ENCODE data around the gene ZP1.

The ZP1 gene

DNA sequence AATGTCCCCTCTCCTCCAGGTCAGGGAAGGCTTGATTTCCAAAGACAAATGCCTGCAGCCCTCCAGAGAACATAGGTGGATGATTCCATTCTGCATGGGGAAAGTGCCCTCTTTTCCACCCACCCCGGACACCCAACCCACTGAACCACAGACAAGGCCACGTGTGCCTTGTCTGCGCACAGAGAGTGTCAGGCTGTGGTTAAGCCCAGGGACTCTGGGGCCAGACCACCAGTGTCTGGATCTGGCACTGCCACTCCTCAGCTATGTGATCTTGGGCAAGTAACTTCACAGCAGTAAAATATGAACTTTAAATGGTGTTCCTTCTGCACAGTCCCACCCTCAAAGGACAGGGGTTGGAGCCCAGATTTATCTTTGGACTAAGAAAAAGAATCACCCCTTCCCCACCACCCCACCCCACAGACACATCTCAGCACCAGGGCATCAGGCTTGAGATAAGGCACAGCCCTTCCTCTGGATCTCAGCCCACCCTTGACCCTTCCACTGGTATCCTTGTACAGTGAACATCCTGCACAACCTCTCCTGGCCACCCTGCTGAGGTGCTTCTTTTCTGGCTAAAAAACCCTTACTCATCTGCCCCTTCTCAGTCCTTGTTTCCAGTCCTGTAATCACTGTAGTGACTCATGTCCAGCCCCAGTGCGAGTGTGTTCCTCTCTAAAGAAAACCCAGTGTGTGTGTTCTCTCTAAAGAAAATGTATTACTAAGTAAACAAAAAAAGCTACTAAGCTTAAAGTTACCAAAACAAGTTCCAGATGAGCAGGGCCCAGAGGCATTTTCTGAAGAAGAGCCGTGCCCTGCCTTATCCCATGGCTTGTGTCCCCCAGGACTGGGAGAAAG lies 9.7 kb upstream of the ZP1 start:
- no peaks in the 10 kb centered on the region for H3K27me3 ChIP-seq (ENCODE audit: control insufficient read depth, insufficient read depth, low read length)
- H3K9me3 ChIP-seq (replicated peaks; ENCODE audit: low read length): no peaks in the 10 kb centered on the region
- no peak overlapping the region for H3K4me3 ChIP-seq (ENCODE audit: low read length)
- no peak overlapping the region for H3K4me2 ChIP-seq (ENCODE audit: low read length)
- peaks cover 19% of the 10 kb centered on the region for H3K4me1 ChIP-seq (ENCODE audit: control insufficient read depth, insufficient read depth, low read length)
- no peaks in the 10 kb centered on the region for H3K36me3 ChIP-seq (ENCODE audit: insufficient read depth, low read length)
- no peak overlapping the region for H3K9ac ChIP-seq (ENCODE audit: low read depth, low read length)

- Histone ChIP-seq H3K36me3 (ENCODE audit: insufficient read depth, low read length) (no peaks in the 10 kb centered on the region), H3K4me3 (ENCODE audit: low read length) (no peak overlapping the region), H3K9me3 (replicated peaks; ENCODE audit: low read length) (no peaks in the 10 kb centered on the region), H3K9ac (ENCODE audit: low read depth, low read length) (no peak overlapping the region), H3K4me1 (ENCODE audit: control insufficient read depth, insufficient read depth, low read length) (peaks cover 19% of the 10 kb centered on the region), H3K27me3 (ENCODE audit: control insufficient read depth, insufficient read depth, low read length) (no peaks in the 10 kb centered on the region), H3K4me2 (ENCODE audit: low read length) (no peak overlapping the region)
Measured at GRCh38 chr11:60858236-60858635, 9.1 kb upstream of the ZP1 start.

- Histone ChIP-seq H3K4me1 (ENCODE audit: control insufficient read depth, insufficient read depth, low read length) (peaks cover 19% of the 10 kb centered on the region), H3K9me3 (replicated peaks; ENCODE audit: low read length) (no peaks in the 10 kb centered on the region), H3K4me3 (ENCODE audit: low read length) (no peak overlapping the region), H3K4me2 (ENCODE audit: low read length) (no peak overlapping the region), H3K27me3 (ENCODE audit: control insufficient read depth, insufficient read depth, low read length) (peaks cover 4% of the 10 kb centered on the region), H3K36me3 (ENCODE audit: insufficient read depth, low read length) (no peaks in the 10 kb centered on the region), H3K9ac (ENCODE audit: low read depth, low read length) (no peak overlapping the region)
Measured at GRCh38 chr11:60858731-60859464, 8.4 kb upstream of the ZP1 start.

DNA sequence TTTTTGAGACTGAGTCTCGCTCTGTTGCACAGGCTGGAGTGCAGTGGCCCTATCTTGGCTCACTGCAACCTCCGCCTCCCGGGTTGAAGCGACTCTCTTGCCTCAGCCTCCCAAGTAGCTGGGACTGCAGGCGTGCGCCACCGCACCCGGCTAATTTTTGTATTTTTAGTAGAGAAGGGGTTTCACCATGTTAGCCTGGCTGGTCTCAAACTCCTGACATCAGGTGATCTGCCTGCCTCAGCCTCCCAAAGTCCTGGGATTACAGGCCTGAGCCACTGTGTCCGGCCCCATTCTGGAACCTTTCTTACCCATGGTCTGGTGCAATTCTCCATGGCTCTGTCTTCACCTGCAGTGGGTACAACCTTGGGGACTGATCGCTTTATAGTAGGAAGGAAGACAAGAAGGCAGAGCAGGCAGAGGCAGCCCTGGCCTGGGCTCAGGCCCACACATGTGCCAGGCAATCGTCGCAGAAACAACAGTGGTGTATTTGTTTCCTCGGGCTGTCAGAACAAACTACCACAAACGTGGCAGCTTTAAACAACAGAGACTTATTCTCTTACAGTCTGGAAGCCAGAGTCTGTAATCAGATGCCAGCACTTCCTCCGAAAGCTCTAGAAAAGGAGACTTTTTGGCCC lies 7.6 kb upstream of the ZP1 start:
- peaks cover 6% of the 10 kb centered on the region for H3K27me3 ChIP-seq (ENCODE audit: control insufficient read depth, insufficient read depth, low read length)
- H3K4me2 ChIP-seq (ENCODE audit: low read length): no peak overlapping the region
- no peak overlapping the region for H3K4me3 ChIP-seq (ENCODE audit: low read length)
- H3K36me3 ChIP-seq (ENCODE audit: insufficient read depth, low read length): no peaks in the 10 kb centered on the region
- peaks cover 19% of the 10 kb centered on the region for H3K4me1 ChIP-seq (ENCODE audit: control insufficient read depth, insufficient read depth, low read length)
- H3K9ac ChIP-seq (ENCODE audit: low read depth, low read length): no peak overlapping the region
- H3K9me3 ChIP-seq (replicated peaks; ENCODE audit: low read length): no peaks in the 10 kb centered on the region

DNA sequence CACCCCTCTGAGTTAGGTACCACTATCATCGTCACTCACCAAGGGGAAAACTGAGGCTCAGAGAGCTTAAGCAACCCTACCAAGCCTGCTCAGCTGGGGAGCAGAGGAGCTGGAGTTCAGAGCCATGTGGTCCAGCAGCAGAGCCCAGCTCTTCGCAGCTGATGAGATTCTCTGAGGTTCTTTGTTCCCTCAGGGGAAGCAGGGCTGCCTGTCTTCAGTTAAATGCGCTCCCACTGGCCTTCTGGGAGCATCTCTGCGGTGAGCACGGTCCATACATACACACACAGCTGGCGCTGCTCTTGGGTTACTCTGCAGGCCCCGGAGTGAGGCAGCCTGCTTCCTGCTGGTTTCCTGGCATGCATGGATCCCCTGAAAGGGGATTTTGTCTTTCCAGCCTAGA lies 6.4 kb upstream of the ZP1 start:
- H3K36me3 ChIP-seq (ENCODE audit: insufficient read depth, low read length): no peaks in the 10 kb centered on the region
- no peaks in the 10 kb centered on the region for H3K9me3 ChIP-seq (replicated peaks; ENCODE audit: low read length)
- no peak overlapping the region for H3K9ac ChIP-seq (ENCODE audit: low read depth, low read length)
- peaks cover 15% of the 10 kb centered on the region for H3K4me1 ChIP-seq (ENCODE audit: control insufficient read depth, insufficient read depth, low read length)
- peaks cover 10% of the 10 kb centered on the region for H3K27me3 ChIP-seq (ENCODE audit: control insufficient read depth, insufficient read depth, low read length)
- no peak overlapping the region for H3K4me3 ChIP-seq (ENCODE audit: low read length)
- no peak overlapping the region for H3K4me2 ChIP-seq (ENCODE audit: low read length)

- Histone ChIP-seq H3K9ac (ENCODE audit: low read depth, low read length) (no peak overlapping the region), H3K9me3 (replicated peaks; ENCODE audit: low read length) (no peaks in the 10 kb centered on the region), H3K4me3 (ENCODE audit: low read length) (no peak overlapping the region), H3K27me3 (ENCODE audit: control insufficient read depth, insufficient read depth, low read length) (peaks cover 10% of the 10 kb centered on the region), H3K4me2 (ENCODE audit: low read length) (no peak overlapping the region), H3K36me3 (ENCODE audit: insufficient read depth, low read length) (no peaks in the 10 kb centered on the region), H3K4me1 (ENCODE audit: control insufficient read depth, insufficient read depth, low read length) (peaks cover 21% of the 10 kb centered on the region)
Measured at GRCh38 chr11:60862171-60862570, 5.2 kb upstream of the ZP1 start.

DNA sequence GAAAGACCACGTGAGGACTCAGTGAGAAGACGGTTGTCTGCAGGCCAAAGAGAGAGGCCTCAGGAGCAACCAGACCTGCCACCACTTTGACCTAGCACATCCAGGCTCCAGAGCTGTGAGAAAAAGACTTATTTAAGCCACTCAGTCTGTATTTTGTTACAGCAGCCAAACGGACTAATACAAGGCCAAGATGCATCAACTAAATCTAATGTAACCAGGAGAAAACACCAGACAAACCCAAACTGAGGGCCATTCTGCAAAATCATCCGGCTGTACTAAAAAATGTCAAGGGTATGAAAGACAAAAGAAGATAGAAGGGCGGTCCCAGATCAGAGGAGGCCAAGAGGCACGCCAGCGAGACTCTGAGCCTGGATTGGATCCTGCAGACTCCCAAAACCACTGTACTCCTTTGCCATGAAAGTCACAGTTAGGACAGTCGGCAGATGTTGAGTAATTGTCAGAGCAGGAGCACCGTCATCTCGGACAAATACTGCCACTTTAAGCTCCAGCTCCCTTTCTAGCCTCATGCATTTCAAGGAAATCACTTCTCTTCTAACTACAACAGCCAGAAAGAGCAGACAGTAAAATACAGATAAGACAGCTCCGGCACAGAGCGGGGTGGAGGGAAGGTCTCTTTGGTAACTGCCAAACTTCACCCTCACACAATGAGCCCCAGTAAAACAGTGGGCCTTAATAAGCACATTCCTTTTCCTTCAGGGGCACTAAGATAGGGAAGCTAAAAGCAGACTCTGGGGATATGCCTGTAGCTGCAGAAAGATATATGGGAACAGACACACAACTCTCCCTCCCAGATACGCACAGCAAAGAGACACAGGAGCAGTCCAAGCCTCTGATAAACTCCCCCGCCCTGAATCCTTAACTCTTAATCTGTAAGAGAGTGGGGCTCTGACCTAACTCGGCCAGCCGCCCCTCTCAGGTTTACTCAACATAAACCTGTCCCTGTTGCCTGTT lies 3.5 kb upstream of the ZP1 start:
- Histone ChIP-seq H3K36me3 (ENCODE audit: insufficient read depth, low read length) (no peaks in the 10 kb centered on the region), H3K4me3 (ENCODE audit: low read length) (no peak overlapping the region), H3K9me3 (replicated peaks; ENCODE audit: low read length) (no peaks in the 10 kb centered on the region), H3K4me2 (ENCODE audit: low read length) (no peak overlapping the region), H3K27me3 (ENCODE audit: control insufficient read depth, insufficient read depth, low read length) (peaks cover 10% of the 10 kb centered on the region), H3K9ac (ENCODE audit: low read depth, low read length) (no peak overlapping the region), H3K4me1 (ENCODE audit: control insufficient read depth, insufficient read depth, low read length) (peaks cover 7% of the 10 kb centered on the region)

DNA sequence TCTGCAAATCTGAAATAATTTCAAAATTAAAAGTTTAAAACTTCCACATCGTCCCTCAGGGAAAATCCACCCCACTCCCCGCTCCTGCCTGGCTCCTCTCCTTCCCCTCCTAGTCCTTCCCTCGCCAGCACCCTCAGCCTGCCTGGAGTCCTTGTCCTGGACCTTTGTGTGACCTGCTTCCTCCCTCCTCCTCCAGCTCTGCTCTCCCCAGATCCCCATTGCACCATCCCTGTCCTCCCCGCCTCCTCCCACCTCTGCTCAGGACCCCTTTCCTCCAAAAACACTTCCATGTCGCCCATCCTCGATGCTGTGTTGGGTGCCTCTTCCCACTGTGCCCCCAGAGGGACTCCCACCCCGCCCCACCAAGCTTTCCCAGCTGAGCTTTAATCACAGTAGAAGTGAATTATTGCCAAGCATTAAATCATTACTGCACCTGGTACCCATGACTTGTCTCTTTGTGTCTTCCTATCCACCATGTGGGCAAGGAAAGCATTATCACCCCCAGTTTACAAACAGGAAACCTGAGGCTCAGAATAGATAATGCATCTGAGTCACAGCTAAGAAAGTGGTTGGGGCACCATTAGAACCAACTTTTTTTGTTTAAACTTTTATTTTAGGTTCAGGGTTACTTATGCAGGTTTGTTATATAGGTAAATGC lies 2.4 kb upstream of the ZP1 start:
- Histone ChIP-seq H3K4me3 (ENCODE audit: low read length) (no peak overlapping the region), H3K27me3 (ENCODE audit: control insufficient read depth, insufficient read depth, low read length) (peaks cover 10% of the 10 kb centered on the region), H3K9ac (ENCODE audit: low read depth, low read length) (no peak overlapping the region), H3K4me1 (ENCODE audit: control insufficient read depth, insufficient read depth, low read length) (peaks cover 6% of the 10 kb centered on the region), H3K9me3 (replicated peaks; ENCODE audit: low read length) (no peaks in the 10 kb centered on the region), H3K36me3 (ENCODE audit: insufficient read depth, low read length) (no peaks in the 10 kb centered on the region), H3K4me2 (ENCODE audit: low read length) (no peak overlapping the region)

DNA sequence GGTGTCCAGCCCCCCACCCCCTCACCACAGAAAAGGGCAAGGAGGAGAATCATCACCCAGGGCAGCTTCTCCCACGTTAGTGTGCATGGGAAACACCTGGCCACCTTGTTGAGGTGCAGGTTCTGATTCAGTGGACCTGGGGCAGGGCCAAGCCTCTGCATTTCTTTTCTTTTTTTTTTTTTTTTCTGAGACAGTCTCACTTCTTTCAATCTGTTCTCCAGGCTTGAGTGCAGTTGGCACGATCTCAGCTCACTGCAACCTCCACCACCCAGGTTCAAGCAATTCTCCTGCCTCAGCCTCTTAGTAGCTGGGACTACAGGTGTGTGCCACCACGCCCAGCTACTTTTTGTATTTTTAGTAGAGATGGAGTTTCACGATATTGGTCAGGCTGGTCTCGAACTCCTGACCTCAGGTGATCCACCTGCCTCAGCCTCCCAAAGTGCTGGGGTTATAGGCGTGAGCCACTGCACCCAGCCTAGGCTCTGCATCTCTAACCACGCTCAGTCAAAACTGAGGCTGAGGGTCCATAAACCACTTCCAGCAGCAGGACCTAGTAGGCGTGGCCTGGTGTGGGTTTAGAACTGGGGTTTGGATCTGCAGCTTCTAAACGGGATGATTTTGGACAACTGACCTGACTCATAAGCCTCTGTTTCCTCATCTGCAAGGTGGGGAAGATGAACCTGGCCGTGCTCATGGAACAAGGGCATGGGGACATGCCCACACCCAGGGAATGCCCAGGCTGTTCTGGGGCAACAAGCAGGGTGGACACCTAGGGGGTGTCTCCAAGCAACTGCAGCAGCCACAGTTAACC lies 734 bp downstream of the ZP1 start:
- Histone ChIP-seq H3K27me3 (ENCODE audit: control insufficient read depth, insufficient read depth, low read length) (peaks cover 10% of the 10 kb centered on the region), H3K9ac (ENCODE audit: low read depth, low read length) (no peak overlapping the region), H3K36me3 (ENCODE audit: insufficient read depth, low read length) (no peaks in the 10 kb centered on the region), H3K4me3 (ENCODE audit: low read length) (no peak overlapping the region), H3K9me3 (replicated peaks; ENCODE audit: low read length) (no peaks in the 10 kb centered on the region), H3K4me1 (ENCODE audit: control insufficient read depth, insufficient read depth, low read length) (peaks cover 21% of the 10 kb centered on the region), H3K4me2 (ENCODE audit: low read length) (no peak overlapping the region)

Data from skeletal muscle satellite cell (primary cell).